Ishikawa (cell line): ENCODE results near the gene FKBP10.

ENCODE experiments used
- CREB1 ChIP-seq: IDR thresholded peaks from 2 replicates; pipeline ENCODE4 v1.6.1; 2012; ENCODE audit warnings: low read depth
- EGR1 ChIP-seq: IDR thresholded peaks from 2 replicates; pipeline ENCODE4 v1.6.1; 2012
- EP300 ChIP-seq: IDR thresholded peaks from 2 replicates; pipeline ENCODE4 v1.6.1; 2012; ENCODE audit warnings: borderline replicate concordance
- MAX ChIP-seq: IDR thresholded peaks from 2 replicates; pipeline ENCODE4 v1.6.1; 2012
- RAD21 ChIP-seq: IDR thresholded peaks from 2 replicates; pipeline ENCODE4 v1.6.1; 2012; ENCODE audit warnings: low read depth
- TAF1 ChIP-seq: IDR thresholded peaks from 2 replicates; pipeline ENCODE4 v1.6.1; 2012; ENCODE audit warnings: low read depth, mild to moderate bottlenecking
- TCF12 ChIP-seq: IDR thresholded peaks from 2 replicates; pipeline ENCODE4 v1.6.1; 2012; ENCODE audit warnings: low read depth
- YY1 ChIP-seq: IDR thresholded peaks from 2 replicates; pipeline ENCODE4 v1.6.1; 2012; ENCODE audit warnings: low read depth
- TF ChIP-seq, protein P1 (sequence below): IDR thresholded peaks from 2 replicates; pipeline ENCODE4 v1.6.1; 2012
- TF ChIP-seq, protein P2 (sequence below): IDR thresholded peaks from 2 replicates; pipeline ENCODE4 v1.6.1; 2012; ENCODE audit warnings: low read depth, mild to moderate bottlenecking

DNA sequence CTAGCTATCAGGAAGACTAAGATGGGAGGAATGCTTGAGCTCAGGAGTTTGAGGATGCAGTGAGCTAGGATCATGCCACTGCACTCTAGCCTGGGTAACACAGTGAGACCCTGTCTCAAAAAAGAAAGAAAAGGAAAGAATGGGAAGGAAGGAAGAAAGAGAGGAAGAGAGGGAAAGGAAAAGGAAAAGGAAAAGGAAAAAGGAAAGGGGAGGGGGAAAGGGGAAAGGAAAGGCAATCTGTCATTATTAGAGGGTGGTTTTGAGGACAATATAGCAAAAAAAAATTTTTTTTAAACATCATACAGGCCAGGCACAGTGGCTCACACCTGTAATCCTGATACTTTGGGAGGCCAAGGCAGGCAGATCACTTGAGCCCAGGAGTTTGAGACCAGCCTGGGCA lies 46.7 kb upstream of the FKBP10 start:
- TF ChIP-seq EP300, result no peak
- TF ChIP-seq, protein P1, sequence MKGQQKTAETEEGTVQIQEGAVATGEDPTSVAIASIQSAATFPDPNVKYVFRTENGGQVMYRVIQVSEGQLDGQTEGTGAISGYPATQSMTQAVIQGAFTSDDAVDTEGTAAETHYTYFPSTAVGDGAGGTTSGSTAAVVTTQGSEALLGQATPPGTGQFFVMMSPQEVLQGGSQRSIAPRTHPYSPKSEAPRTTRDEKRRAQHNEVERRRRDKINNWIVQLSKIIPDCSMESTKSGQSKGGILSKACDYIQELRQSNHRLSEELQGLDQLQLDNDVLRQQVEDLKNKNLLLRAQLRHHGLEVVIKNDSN, result no peak
- TF ChIP-seq TAF1, result no peak
- TF ChIP-seq TCF12, result no peak
- no peak for TF ChIP-seq RAD21
- no peak for TF ChIP-seq CREB1
- TF ChIP-seq, protein P2, sequence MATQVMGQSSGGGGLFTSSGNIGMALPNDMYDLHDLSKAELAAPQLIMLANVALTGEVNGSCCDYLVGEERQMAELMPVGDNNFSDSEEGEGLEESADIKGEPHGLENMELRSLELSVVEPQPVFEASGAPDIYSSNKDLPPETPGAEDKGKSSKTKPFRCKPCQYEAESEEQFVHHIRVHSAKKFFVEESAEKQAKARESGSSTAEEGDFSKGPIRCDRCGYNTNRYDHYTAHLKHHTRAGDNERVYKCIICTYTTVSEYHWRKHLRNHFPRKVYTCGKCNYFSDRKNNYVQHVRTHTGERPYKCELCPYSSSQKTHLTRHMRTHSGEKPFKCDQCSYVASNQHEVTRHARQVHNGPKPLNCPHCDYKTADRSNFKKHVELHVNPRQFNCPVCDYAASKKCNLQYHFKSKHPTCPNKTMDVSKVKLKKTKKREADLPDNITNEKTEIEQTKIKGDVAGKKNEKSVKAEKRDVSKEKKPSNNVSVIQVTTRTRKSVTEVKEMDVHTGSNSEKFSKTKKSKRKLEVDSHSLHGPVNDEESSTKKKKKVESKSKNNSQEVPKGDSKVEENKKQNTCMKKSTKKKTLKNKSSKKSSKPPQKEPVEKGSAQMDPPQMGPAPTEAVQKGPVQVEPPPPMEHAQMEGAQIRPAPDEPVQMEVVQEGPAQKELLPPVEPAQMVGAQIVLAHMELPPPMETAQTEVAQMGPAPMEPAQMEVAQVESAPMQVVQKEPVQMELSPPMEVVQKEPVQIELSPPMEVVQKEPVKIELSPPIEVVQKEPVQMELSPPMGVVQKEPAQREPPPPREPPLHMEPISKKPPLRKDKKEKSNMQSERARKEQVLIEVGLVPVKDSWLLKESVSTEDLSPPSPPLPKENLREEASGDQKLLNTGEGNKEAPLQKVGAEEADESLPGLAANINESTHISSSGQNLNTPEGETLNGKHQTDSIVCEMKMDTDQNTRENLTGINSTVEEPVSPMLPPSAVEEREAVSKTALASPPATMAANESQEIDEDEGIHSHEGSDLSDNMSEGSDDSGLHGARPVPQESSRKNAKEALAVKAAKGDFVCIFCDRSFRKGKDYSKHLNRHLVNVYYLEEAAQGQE, result no peak
- no peak for TF ChIP-seq EGR1
- no peak for TF ChIP-seq YY1
- TF ChIP-seq MAX, result no peak
